ENCODE results near the gene CATSPER3.
A peak's percentile ranks its signal among the peaks of the same experiment; 100 is the strongest.

The CATSPER3 gene

GRCh38 chr5:135047347-135047695 lies 79.6 kb downstream of the CATSPER3 start:
- Histone ChIP-seq H3K27me3 (peaks cover 24% of the 10 kb centered on the region), H3K36me3 (no peaks in the 10 kb centered on the region), H3K9ac (no peak overlapping the region), H4K20me1 (no peaks in the 10 kb centered on the region; the same call in 1 of the 2 replicates), H3K27ac (no peak overlapping the region), H3K4me2 (no peak overlapping the region), H3K4me3 (no peak overlapping the region), H3K4me1 (peaks cover 7% of the 10 kb centered on the region; the same call in 1 of the 2 replicates), H3K9me3 (no peaks in the 10 kb centered on the region)
- TF ChIP-seq Cebpa-rat (IDR thresholded peaks at IDR 0.05) = no peak

GRCh38 chr5:135048286-135048685 lies 80.6 kb downstream of the CATSPER3 start:
- H3K9me3 ChIP-seq = no peaks in the 10 kb centered on the region
- no peak overlapping the region for H3K27ac ChIP-seq
- peaks cover 15% of the 10 kb centered on the region for H3K4me1 ChIP-seq

GRCh38 chr5:135048930-135049329 lies 81.2 kb downstream of the CATSPER3 start:
- H3K27ac ChIP-seq = no peak overlapping the region
- no peaks in the 10 kb centered on the region for H4K20me1 ChIP-seq
- no peaks in the 10 kb centered on the region for H3K9me3 ChIP-seq
- no peak overlapping the region for H3K4me2 ChIP-seq
- H3K36me3 ChIP-seq = no peaks in the 10 kb centered on the region
- peaks cover 22% of the 10 kb centered on the region for H3K4me1 ChIP-seq
- H3K27me3 ChIP-seq = peaks cover 8% of the 10 kb centered on the region; the same call in 1 of the 2 replicates
- TF ChIP-seq Cebpa-rat (IDR thresholded peaks at IDR 0.05) = no peak
- no peak overlapping the region for H3K9ac ChIP-seq
- H3K4me3 ChIP-seq = no peak overlapping the region

More at GRCh38 chr5:135048286-135048685, 80.6 kb downstream of the CATSPER3 start:
- Histone ChIP-seq H3K4me3 (no peak overlapping the region), H4K20me1 (no peaks in the 10 kb centered on the region), H3K36me3 (no peaks in the 10 kb centered on the region), H3K9ac (no peak overlapping the region), H3K4me2 (no peak overlapping the region), H3K27me3 (peaks cover 15% of the 10 kb centered on the region)
- no peak for TF ChIP-seq Cebpa-rat (IDR thresholded peaks at IDR 0.05)

GRCh38 chr5:135050244-135050767 lies 82.6 kb downstream of the CATSPER3 start:
- Histone ChIP-seq H3K9me3 (no peaks in the 10 kb centered on the region), H3K4me1 (peaks cover 22% of the 10 kb centered on the region), H3K36me3 (no peaks in the 10 kb centered on the region), H3K27me3 (no peaks in the 10 kb centered on the region), H3K4me2 (no peak overlapping the region), H4K20me1 (no peaks in the 10 kb centered on the region), H3K4me3 (no peak overlapping the region), H3K27ac (no peak overlapping the region), H3K9ac (no peak overlapping the region)
- no peak for TF ChIP-seq Cebpa-rat (IDR thresholded peaks at IDR 0.05)

- Histone ChIP-seq H3K4me2 (no peak overlapping the region), H3K4me3 (no peak overlapping the region), H4K20me1 (no peaks in the 10 kb centered on the region), H3K4me1 (peaks cover 22% of the 10 kb centered on the region), H3K36me3 (no peaks in the 10 kb centered on the region), H3K27ac (no peak overlapping the region), H3K27me3 (no peaks in the 10 kb centered on the region), H3K9ac (no peak overlapping the region), H3K9me3 (no peaks in the 10 kb centered on the region)
- no peak for TF ChIP-seq Cebpa-rat (IDR thresholded peaks at IDR 0.05)
Observed at GRCh38 chr5:135051399-135051798, 83.7 kb downstream of the CATSPER3 start.

GRCh38 chr5:135051872-135052271 lies 84.2 kb downstream of the CATSPER3 start:
- no peaks in the 10 kb centered on the region for H3K36me3 ChIP-seq
- no peak overlapping the region for H3K9ac ChIP-seq
- H4K20me1 ChIP-seq = no peaks in the 10 kb centered on the region
- no peaks in the 10 kb centered on the region for H3K27me3 ChIP-seq
- H3K4me3 ChIP-seq = no peak overlapping the region
- no peaks in the 10 kb centered on the region for H3K9me3 ChIP-seq
- no peak overlapping the region for H3K4me2 ChIP-seq
- H3K27ac ChIP-seq = no peak overlapping the region
- no peak for TF ChIP-seq Cebpa-rat (IDR thresholded peaks at IDR 0.05)
- H3K4me1 ChIP-seq = peaks cover 22% of the 10 kb centered on the region

- H3K27ac ChIP-seq = no peak overlapping the region
- no peaks in the 10 kb centered on the region for H3K36me3 ChIP-seq
- H3K27me3 ChIP-seq = no peaks in the 10 kb centered on the region
- no peak for TF ChIP-seq Cebpa-rat (IDR thresholded peaks at IDR 0.05)
- no peaks in the 10 kb centered on the region for H3K9me3 ChIP-seq
- H4K20me1 ChIP-seq = no peaks in the 10 kb centered on the region
- H3K4me3 ChIP-seq = no peak overlapping the region
- H3K4me1 ChIP-seq = peaks cover 22% of the 10 kb centered on the region
- H3K4me2 ChIP-seq = peak overlapping the region; percentile 68
- H3K9ac ChIP-seq = no peak overlapping the region
Observed at GRCh38 chr5:135052511-135053145, 84.9 kb downstream of the CATSPER3 start.

GRCh38 chr5:135053278-135053677 lies 85.6 kb downstream of the CATSPER3 start:
- H3K4me1 ChIP-seq = peaks cover 22% of the 10 kb centered on the region
- H3K27ac ChIP-seq = no peak overlapping the region
- no peaks in the 10 kb centered on the region for H3K36me3 ChIP-seq
- H3K9ac ChIP-seq = no peak overlapping the region
- no peaks in the 10 kb centered on the region for H3K9me3 ChIP-seq
- H3K4me3 ChIP-seq = no peak overlapping the region
- TF ChIP-seq Cebpa-rat (IDR thresholded peaks at IDR 0.05) = no peak
- no peaks in the 10 kb centered on the region for H4K20me1 ChIP-seq
- H3K27me3 ChIP-seq = no peaks in the 10 kb centered on the region
- peak overlapping the region; percentile 68 for H3K4me2 ChIP-seq

- Histone ChIP-seq H3K4me2 (peak overlapping the region; percentile 68), H4K20me1 (no peaks in the 10 kb centered on the region), H3K36me3 (no peaks in the 10 kb centered on the region), H3K27me3 (no peaks in the 10 kb centered on the region), H3K27ac (no peak overlapping the region), H3K9ac (no peak overlapping the region), H3K4me3 (no peak overlapping the region), H3K4me1 (peaks cover 22% of the 10 kb centered on the region), H3K9me3 (no peaks in the 10 kb centered on the region)
- no peak for TF ChIP-seq Cebpa-rat (IDR thresholded peaks at IDR 0.05)
Observed at GRCh38 chr5:135053989-135054388, 86.3 kb downstream of the CATSPER3 start.

- H4K20me1 ChIP-seq = no peaks in the 10 kb centered on the region
- H3K27me3 ChIP-seq = no peaks in the 10 kb centered on the region
- no peak overlapping the region for H3K9ac ChIP-seq
- no peak overlapping the region for H3K4me2 ChIP-seq
- no peak for TF ChIP-seq Cebpa-rat (IDR thresholded peaks at IDR 0.05)
- peaks cover 22% of the 10 kb centered on the region for H3K4me1 ChIP-seq
- H3K9me3 ChIP-seq = no peaks in the 10 kb centered on the region
- no peak overlapping the region for H3K27ac ChIP-seq
- no peak overlapping the region for H3K4me3 ChIP-seq
- no peaks in the 10 kb centered on the region for H3K36me3 ChIP-seq
Observed at GRCh38 chr5:135054546-135054945, 86.8 kb downstream of the CATSPER3 start.

Measured in BLaER1 (cell line).